ENCODE measurements around the gene SUPT4H1.

Gene SUPT4H1

DNA sequence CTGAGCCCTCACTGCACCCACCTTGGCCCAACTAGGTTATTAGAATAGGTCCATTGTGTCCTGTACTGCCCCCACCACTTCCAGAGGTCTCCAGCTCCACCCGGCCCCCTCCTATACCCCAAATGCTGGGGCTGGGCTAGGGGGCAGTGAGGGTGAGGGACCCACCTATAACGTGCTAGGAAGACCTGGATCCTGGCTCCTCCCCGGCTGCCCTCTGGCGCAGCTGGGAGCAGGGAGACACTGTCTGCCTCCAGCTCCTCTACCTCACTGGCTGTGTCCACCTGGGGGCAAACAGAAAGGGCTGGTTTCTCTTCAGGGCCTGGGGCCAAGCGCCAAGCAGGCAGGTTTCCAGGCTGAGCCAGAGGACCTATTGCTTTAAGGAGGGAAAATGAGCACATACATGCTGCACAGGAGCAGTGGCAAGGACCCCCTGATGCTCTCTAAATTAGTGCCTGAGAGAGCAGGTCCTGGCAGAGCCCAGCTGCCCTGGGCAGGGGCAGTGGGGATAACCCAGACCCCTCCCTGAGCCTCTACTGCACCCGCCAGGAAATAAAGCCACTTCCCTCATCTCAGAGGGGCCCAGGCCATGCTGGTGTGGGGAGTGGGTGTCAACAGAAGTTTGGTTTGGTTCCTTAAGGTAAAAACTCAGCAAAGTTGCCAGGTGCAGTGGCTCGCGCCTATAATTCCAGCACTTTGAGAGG is 35.6 kb downstream of the SUPT4H1 start:
- peak; percentile 61 for DNase-seq

DNA sequence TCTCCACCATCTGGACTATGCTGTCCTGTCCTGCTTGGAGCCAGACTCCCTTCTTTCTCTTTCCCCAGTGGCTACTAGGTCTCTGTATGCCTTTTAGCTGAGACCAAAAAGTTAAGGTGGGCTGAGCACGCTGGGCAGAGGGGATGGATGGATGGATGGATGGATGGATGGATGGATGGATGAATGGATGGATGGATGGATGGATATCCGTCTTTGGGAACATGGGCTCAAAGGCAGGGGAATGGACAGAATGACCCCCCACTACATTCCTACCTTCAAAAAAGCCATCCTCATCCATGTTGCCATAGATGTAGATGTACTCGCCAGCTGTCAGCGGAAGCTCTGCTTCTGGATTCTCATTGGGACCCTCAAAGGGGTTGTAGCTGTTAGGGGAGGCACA is 36.3 kb downstream of the SUPT4H1 start:
- no peak for DNase-seq

DNA sequence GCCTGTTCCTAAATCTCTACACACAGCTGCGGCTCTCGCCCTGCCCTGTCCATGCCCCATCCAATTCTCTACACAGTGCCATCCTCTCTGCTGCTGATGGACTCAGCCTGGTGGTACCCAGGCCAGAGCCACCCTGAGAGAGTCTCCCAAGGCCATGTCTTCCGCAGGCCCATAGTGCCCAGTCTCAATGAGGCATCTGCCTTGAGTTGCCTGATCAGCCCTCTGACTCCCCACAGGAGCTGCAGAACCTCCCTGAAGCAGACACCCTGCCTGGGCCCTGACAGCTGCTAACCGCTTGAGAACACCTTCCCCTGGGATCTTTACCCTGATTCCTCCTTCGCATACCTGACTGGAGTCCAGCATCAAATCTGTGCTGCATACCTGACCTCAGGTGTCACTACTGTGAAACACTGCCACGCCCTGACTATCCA is 36.7 kb downstream of the SUPT4H1 start:
- DNase-seq: peak; percentile 55

DNA sequence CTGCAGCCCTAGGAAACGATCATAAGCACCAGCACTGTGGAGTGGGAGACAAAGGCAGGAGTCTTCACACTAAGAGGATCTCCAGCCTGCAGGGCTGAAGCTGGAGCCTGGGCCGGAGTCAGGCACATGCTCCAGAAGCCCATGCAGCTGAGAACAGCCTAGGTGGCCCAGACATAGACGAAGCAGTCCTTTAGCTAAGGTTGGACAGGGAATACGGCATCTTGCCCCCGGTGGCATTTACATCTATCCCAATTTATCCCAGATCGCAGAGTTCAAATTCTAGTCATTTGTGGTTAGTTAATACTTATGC is 37.3 kb downstream of the SUPT4H1 start:
- no peak for DNase-seq

DNA sequence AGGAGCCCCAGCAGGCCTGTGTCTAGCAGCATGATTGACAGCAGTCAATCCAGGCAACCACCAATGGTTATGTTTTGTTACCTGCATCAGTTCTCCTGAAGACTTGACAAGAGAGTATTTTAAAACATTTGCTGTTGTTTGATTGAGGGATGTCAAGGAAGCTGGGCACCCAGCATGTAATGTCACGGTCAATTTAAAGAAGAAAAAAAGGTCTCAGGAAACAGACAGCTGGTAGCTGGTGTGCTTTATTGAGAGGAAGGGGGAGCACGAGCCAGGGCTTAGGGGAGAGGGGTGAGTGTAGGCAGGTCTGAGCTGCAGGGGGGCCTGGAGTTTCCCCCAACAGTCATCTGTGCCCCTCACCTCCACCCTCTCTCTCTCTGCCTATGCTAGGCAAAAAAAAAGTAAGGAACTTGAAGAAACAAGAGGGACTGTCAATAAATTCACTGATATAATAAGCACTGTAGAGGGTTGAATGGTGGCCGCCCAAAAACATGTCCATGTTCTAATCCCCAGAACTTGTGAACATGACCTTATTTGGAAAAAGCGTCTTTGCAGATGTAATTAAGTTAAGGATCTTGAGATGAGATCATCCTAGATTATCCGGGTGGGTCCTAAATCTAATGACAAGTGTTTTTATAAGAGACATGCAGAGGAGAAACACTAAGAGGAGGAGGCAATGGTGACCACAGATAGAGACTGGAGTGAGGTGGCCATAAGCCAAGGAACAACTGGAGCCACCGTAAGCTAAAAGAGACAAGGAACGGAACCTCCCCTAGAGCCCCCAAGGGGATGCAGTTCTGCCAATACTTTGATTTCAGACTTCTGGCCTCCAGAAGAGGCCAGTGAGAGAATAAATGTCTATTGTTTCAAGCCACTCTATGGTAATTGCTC is 37.9 kb downstream of the SUPT4H1 start:
- DNase-seq: no peak

DNA sequence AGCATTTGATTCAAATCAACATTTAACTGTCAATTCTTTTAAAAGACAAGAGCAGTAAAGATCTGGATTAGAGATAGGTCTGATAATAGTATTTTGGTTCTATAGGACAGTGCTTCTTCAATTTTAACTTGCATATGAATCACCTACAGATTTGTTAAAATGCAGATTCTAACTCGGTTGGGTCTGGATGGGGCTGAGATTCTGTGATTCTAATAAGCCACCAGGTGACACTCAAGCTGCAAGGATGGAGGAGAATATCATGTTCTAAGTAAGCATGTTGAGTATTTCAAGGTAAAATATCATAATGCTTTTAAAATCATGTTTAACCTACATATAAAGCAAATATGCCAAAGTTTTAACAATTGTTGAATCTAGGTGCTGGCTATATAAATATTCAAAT is 39.2 kb downstream of the SUPT4H1 start:
- DNase-seq: no peak

DNA sequence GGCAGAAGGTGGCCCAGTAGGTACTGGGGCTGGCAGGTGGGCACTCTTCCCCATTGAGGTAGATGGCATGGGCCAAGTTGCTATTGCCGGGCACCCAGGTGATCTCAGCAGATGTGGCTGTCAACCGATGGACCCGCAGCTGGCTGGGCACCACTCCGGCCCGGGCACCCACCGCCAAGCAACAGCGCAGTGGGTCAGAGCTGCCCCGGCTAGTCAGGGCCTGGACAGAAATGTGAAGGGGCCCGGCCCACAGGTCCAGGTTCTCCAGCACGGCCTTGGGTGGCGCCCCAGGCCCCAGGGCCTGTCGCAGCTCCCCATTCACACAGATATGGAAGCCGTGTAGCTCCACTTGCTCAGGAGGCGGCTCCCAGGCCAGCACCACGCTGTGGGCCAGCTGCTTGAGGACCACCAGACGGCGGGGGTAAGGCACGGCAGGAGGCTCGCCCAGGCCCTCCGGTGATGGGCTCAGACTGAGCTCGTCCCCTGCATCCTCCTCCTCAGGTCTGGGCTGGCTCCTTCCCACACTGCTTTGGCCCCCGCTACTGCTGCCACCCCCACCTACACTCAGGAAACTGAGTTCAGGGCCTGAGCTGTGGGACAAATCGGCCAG is 39.9 kb downstream of the SUPT4H1 start:
- peak; percentile 61 for DNase-seq

DNA sequence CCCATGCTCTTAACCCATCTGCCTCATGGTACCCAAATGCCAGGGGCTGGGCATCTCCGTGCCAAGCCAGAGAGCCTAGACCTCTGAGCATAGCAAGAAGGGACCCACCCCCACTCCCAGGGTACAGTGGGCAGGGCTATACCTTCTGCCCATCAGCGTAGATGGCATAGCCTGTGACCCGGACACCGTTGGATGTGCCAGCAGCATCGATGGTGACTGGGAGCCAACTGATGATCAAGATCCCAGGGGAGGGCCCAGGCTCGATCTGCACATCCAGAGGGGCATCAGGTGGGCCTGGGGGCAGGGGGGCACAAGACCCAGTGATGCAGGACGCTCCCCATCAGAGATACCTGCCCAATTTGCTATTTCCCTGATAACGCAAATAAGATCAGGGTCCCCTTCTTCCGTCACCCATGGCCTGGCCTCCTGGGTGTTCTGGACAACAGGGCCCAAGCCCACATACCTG is 40.5 kb downstream of the SUPT4H1 start:
- DNase-seq: no peak

DNA sequence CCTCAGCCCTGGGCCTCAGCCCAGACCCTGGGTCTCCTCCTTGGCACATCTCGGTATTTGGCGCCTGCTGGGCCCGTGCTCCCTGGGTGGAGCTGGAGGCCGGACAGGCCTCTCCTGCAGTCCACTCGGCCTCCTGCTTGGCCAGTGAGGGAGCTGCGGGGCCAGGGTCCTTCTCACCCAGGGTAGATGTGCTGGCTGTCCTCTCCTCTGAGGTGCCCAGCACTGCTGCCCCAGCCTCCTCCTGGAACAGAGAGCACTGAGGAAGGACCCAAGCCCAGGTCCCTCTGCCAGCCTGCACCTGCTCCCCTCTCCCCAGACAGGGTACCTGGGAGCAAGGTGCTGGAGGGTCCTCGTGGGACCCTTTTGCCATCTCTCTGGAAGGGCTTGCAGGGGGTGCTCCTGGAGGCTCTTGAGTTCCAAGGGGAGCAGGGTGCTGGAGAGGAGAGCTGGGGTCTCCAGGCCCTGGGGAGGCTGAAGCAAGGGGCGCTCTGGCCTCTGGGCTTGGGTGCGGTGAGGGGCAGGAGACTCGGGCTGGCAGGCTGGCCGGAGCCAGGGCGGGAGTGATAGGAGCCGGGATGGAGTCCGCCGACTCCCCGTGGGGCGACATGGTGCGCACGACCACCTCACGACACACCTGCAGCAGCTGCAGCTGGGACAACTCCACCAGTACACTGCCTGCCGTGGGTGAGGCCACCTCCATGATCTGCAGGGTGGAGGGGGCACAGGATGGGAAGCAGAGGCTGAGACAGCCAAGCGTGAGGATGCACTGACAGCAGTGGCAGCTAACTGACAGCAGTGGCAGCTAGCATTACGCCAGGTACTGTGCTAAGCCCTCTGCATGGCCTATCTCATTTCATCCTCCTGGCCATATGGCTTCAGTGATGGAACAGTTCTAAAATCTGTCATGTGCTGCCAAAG is 41.2 kb downstream of the SUPT4H1 start:
- DNase-seq: no peak

DNA sequence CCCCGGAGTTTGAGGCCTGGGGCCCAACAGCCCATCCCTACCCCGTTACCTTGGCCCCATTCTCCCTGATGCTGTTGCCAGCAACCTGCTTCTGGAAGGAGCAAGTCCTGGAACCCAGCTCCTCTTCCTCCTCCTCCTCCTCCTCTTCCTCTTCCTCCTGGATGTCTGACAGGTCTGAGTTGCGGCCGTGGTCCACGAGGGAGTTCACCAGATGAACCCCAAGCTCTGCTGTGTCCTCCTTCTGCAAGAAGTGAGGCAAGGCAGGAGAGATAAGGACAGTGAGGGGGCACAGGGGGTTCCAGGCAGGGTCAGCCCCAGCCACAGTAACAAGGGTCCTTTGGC is 42.1 kb downstream of the SUPT4H1 start:
- DNase-seq: no peak

DNA sequence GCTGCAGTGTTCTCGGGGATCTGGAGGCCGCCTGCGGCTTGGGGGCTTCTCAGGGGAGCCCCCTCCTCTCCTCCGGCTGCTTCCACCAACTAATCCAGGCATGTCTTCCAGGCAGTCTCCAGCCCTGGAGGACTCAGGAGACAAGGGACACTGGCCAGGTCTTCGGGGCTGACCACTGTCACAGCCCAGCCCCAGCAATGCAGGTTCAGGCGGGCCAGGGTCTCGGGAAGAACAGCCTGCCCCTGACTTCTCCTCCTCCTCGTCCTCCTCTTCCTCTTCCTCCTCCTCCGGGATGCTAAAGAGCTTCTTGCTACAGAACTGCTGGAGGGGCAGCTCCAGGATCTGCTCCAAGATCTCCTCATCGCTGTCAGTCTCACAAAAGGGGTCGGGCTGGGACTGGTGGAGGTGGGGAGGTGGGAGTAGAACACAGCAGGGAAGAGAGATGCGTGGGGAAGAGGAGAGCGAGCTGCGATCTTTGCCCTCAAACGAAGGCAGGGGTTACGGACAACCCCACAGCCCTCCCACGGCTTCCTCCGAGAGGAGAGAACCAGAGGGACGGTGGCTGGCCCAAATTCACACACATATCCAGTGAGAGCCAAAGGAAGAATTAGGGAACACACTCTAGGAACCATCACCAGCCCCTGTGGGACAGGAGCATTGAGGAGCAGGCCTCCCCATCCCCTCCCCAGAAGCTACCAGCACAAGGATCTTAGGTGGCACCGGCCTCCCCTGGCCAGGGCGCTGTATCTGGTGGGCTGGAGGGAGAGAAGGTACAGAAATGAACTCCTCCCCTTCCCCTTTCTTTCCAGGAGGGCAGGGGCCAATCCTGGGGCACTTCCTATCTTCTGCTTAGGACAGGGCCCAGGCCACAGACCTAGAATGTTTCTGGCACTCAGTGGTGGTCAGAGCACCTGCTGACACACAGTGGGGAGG is 42.8 kb downstream of the SUPT4H1 start:
- DNase-seq: no peak

DNA sequence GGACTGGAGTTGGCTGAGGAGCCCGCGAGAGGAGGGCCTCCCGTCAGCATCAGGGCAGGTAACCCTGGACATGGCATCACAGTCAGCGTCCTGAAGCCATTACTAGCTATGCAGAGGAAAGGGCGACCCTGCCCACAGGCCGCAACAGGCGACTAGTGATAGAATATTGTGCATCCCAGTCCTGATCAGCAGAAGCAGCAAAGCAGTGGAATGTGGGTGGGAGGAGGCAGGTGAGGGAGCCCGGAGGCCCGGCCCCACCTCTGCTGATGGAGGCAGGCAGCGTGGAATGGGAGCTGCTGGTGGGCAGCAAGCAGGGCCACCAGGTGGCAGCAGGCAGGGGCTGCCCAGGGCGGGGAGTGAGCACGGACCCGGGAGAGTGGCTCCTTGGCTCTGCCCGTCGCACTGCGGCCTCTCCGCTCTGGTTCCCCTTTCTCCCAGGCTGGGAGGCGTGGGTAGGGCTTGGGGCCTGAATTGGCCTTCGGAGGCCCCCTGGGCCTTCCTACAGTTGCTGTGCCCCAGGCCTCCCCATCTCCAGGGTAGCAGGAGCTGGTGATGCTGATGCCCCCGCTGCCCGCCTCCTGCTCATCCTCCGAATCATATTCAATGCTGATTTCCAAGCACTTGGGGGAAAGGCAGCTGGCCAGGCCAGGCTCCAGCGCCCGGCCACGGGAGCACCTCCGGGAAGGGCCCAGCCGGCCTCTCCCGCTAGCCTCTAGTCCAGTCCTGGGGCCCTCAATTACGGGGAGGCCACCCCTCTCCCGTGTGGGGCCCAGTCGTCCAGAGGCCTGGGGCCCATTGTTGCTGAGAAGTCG is 43.6 kb downstream of the SUPT4H1 start:
- no peak for DNase-seq

DNA sequence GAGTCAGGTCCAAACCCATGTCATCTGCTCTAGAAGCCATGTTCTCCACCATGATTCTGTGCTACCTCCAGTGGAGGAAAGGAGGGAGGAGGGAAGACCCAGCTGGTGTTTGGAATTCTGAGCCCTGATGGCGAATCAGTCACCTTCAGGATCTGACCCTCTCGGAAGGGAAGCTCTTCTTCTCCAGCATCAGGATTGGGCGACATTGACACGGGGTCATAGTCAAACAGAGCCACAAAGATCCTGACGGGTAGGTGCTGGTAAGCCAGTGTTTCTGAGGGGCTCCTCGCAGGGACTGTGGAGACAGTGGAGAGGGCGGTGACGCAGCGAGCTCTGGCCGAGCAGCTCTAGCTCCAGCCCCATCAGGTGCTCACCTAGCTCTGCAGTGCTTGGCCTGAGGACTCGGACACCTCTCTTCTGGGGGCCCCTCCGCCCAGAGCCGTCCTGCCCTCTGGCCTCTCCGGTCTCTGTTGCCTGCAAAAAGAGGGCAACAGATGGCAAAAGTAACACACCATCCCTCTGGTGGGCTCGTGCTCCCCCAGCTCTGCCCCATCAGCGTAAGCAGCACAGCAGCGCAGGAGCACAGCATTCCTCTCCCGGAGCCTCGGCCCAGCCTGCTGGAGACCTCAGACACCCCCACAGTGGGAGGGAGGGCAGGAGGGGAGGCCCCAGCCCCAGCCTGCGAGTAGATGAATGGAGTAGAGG is 44.4 kb downstream of the SUPT4H1 start:
- DNase-seq: no peak

DNA sequence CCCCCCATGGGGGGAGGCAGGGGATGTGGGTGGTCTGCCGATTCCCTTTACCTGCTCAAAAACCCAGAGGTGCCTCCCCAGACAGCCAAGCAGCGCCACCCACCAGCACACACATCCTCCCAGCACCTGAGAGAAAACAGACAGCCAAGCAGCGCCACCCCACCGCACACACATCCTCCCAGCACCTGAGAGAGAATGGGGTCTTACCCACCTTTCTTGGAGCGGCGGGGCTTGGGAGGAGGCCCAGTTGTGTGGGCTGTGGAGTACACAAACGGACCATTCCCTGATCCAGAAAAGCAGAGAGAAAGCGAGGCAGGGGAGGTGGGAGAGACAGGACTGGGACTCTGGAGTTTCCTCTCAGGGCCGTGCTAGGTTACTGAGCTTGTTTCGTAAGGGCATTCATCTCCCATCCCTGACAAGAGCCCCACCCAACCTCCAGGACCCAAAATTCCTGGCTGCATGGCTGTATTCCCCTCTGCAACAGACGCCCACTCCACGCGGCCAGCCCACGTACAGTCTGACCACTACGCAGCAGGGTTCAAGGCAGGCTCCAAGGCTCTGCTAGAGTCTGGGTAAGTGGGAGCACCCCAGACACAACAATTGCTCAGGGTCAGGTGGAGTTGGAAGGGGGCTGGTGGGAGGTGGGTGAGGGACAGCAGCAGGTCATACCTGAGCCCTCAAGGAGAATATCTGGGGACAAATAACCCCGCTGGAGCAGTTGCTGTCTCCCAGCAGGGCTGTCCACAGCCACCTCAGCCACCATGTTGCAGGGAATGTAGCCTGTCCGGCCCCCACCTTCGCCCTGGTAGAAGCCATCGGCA is 45.7 kb downstream of the SUPT4H1 start:
- DNase-seq: no peak

DNA sequence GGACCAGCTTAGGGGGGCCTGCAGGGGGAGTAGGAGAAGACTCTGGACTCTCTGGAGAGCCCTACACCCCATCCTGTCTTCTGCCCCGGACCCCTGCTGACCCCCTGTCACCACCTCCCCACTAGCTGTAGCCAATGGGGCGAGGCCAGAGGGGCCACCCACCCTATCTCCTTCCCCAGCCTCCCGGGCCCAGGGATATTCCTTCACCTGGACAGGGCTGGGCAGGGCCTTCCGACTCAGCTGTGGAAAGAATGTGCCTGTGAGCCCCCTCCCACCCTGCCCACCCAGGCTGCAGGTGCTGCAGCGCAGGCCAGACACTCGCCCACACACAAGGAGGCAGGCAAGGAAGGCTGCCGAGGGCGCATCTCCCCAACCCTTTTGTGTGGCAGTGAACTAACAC is 46.4 kb downstream of the SUPT4H1 start:
- no peak for DNase-seq

DNA sequence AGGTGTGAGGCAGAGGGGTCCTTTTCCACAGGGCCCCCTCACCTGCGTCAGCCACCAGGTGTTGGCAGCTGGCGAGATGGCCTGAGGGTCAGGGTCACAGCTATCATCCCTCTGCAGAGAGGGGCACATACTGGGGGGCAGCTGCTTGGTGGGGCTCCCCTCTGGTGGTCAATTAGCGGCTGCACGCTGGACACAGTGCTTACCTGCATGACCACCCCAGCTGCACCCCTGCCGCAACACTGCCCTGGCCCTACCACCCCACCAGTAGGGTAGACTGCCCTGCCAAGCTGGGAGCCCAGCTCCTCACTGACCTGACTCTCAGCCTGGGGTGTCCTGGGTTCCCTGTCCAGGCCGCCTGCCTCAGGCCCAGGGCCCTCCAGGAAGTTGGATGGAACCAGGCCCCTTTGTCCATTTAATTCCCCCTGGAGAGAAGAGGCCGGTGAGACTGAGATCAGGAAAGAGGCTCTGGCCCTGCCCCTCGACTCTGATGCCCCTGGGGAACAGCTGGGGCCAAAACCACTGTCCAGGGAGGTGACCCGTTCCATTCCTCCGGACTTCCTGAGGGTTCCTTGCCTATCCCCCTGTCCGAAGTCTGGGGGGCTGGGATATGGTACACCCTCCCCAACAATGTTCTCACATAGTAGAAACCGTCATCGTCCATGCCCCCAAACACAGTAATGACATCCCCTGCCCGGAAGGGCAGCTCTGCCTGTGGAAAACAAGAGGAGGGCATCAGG is 47.1 kb downstream of the SUPT4H1 start:
- DNase-seq: no peak

DNA sequence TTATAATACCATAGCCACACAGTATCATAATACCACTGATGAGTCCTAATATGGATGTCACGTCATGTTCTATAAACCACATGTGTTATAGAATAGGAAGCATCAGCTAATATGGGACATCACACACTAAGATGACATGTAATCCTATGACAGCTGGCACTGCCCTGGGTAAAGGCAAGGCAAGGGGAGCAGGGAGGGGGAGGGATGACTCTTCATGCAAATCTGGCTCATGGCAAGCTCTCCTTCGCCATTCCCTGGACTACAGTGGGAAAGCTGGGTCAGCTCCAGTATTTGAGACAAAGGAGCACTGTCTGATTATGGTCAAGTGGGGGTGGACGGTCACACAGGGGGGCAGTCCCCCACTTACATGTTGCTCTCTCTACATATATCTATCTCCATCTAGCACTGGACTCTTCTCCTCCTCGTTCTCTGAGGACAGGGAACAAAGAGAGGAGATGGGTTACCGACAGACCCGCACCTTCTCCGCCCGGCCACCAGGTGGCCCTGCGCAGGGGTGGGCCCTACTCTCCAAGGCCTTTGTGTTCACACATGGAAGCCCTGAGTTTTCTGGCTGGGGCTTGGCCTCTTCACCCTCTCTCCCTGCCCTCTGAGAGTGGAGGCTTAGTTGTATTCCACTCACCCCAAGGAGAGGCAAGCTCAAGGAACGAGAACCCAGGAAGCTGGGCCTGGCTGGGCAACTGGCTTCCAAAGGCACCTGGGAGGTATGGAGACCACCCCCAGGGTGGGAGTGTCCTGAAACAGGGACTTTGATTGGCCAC is 47.8 kb downstream of the SUPT4H1 start:
- DNase-seq: peak; percentile 84

Data from activated effector memory CD4-positive, alpha-beta T cell treated with anti-CD3 and anti-CD28 coated beads, Interleukin-2, amount 50 U/mL, for 16 hours (primary cell).